Keratinocyte (primary cell): ENCODE data around the gene PPM1J.

Source experiments
- EZH2 ChIP-seq: IDR thresholded peaks from one replicate; pipeline ENCODE4 v1.6.1; 2012; ENCODE audit warnings: inconsistent platforms, mild to moderate bottlenecking, low read length, moderate library complexity
- TF ChIP-seq, protein P1 (sequence below), 3 experiments: IDR thresholded peaks in 1 of 3; conservative IDR thresholded peaks in 1 of 3; optimal IDR thresholded peaks in 1 of 3; 2 replicates in 2 of 3; 3 replicates in 1 of 3; pipeline versions ENCODE3 to v1.5.1; 2011; ENCODE audit warnings: low read length in 3 of 3, mild to moderate bottlenecking in 3 of 3, moderate library complexity in 2 of 3, control low read depth in 1 of 3, inconsistent platforms in 1 of 3; ENCODE audit not compliant: insufficient read depth in 2 of 3; ENCODE audit errors: extremely low read depth in 1 of 3

DNA sequence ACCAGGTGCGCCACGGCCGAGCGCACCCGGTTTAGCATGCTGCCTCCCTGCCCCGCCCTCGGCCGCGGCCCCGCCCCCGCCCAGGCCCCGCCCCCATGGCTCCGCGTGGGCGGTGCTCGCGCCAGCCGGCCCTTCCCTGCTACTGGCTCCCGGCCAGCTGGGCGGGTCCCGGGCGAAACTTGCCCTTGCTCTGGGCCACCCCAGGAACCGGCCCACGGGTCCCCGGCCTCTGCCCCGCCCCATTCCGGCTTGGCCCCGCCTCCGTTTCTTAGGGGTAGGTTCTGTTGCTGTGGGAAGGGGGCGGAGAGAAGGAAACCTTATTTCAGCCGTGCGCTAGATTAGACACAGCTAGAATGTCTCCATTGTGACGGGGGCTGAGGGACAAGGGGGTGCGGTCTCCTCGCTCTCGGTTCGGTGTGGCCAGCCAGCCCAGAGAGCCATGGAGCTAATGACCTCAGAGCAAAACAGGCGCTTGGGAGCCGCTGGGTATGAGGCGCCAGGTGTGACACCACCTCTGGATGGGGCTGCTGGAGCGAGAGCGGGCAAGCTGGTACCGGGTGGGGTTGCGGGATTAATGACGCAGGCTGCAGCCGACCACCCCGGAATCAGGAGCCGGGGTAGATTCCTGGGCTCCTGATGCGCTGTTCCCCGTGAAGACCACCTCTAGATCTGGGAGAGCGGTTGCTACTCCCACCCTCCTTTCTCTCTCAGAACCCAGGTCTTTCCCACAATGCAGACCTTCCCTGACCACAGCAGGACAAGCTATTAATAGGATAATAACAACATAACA, at the start of gene PPM1J:
- TF ChIP-seq, protein P1, sequence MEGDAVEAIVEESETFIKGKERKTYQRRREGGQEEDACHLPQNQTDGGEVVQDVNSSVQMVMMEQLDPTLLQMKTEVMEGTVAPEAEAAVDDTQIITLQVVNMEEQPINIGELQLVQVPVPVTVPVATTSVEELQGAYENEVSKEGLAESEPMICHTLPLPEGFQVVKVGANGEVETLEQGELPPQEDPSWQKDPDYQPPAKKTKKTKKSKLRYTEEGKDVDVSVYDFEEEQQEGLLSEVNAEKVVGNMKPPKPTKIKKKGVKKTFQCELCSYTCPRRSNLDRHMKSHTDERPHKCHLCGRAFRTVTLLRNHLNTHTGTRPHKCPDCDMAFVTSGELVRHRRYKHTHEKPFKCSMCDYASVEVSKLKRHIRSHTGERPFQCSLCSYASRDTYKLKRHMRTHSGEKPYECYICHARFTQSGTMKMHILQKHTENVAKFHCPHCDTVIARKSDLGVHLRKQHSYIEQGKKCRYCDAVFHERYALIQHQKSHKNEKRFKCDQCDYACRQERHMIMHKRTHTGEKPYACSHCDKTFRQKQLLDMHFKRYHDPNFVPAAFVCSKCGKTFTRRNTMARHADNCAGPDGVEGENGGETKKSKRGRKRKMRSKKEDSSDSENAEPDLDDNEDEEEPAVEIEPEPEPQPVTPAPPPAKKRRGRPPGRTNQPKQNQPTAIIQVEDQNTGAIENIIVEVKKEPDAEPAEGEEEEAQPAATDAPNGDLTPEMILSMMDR (optimal IDR thresholded peaks at IDR 0.05 in 1 of 3, IDR thresholded peaks at IDR 0.05 in 1 of 3, conservative IDR thresholded peaks at IDR 0.05 in 1 of 3; ENCODE audit: extremely low read depth in 1 of 3, insufficient read depth in 2 of 3, low read length in 3 of 3), result no peak
- TF ChIP-seq EZH2, result no peak
